ENCODE results near the gene KCNH4.

The KCNH4 gene

DNA sequence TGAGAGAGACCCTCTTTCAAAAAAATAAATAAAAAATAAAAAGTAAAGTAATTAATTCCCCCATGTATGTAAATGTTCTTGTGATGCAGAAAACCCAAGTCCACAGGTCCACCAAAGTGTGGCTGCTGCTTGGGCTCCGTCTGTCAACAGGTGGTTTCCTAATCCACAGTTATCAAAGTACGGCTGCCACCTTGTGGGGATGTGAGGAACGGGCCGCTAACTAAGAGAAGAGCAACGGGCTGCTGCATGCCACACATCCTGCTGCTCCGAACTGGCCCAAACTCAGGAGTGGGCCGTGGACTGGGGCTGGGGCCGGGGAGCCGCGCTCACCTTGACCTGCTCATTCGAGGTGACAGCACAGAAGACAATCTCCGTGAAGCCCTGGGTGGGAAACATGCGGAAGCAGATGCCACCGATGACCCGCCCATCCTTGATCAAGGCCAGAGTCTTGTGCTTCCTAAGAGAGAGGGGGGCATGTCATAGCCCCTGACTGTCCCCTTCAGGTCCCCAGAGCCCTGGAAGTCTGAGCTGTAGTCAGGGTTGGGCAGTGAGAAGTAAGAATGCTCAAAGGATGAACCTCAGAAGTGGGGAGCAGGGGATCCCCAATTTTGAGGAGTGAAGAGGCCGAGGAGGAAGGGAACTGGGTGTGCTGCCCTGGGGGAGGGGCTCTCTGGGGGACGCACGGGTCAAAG is 64.1 kb downstream of the KCNH4 start:
- peak; percentile 68 to 73 (median 69) for DNase-seq

DNA sequence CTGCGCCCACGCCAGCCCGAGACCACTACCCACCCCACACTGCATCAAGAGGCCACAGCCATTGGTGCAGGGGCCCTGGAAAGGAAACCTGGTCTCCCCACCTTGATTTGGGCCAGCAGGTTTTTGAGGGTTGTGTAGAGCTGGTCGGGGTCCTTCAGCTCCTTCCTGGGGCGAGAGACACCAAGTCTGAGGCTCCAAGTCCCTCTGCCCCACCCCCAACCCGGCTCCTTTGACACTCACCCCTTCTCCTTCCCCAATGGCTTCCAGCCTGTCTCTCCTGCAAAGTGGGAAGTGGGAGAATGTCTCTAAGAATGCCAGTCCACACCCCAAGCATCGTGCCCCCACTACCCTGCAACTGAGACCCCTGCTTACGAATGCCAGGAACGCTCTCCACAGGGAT is 66.8 kb downstream of the KCNH4 start:
- DNase-seq, result no peak

- DNase-seq, result no peak
Observed at GRCh38 chr17:42113293-42114069, 67.5 kb downstream of the KCNH4 start.

DNA sequence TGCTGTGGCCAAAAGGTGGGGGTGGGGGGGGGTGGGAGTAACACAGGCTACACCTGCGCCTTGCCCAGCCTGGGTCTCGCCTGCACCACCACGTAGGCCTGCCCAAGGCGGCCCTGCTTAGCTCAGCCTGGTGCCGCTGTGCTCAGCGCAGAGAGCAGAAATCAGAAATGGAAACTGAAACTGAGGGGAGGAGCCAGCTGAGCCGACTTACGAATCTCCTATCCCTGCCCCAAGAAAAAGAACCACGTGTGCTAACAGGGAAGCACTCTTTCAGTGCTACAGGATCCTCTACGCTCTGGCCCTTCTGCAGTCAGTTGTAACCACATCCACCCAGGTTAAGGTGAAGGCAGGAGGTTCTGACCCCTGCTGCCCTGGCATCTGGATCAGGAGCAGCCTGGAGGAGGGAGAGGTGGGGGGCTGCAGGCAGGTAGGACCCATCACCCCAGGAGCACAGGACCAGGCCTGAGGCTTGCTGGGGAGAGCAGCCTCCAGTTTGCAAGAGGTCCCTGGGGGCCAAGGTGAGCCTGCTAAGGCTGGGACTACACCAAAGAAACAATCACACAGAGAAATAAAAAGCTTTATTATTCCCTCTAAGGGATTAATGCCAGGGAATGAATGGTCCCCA is 68.3 kb downstream of the KCNH4 start, which contains the start of gene DHX58:
Gene DHX58, minus strand, starts transcription at position 163 of the 625 bp plus-strand sequence. CDS start 822 bp downstream, outside the sequence.
- peak; percentile 33 to 68 (median 60) for DNase-seq

DNA sequence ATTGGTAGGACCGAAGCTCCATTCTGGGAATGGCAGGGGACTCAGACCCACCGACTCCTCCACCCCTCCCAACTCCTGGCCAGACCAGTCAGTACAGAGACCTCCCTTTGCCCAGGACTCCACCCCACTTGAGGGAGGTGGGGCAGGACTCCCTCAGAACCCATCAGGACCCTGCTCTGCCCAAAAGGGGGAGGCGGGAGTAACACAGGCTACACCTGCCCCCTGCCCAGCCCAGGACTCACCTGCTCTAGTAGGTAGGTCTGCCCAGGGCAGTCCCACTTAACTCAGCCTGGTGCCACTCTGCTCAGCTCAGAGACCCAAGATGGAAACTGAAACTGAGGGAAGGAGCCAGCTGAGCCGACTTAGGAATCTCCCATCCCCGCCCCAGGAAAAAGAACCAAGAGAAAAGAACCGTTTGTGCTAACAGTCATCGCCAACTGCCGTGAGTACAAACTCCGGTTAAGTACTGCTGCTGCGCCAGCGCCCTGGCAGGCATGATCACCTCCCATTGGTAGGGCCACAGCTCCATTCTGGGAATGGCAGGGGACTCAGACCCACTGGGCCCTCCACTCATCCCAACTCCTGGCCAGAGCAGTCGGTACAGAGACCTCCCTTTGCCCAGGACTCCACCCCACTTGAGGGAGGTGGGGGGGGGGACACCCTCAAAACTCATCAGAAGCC is 68.9 kb downstream of the KCNH4 start:
- no peak for DNase-seq

DNA sequence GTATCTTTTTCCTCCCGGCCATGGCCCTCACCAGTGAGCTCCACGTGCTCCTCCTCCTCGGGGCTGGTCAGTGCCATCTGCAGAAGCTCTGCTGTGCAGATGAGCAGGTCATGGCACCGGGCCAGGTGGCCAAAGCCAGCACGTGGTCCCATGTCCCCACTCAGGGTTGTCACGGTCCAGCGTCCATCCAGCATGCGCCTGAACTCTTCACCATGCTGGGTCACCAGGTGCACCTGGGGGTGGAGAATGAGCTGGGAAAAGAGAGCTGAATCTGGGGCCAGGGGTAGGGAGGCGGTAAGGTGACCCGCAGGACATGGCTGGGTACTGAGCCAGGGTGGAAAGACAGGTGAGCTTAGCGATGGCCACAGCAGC is 69.7 kb downstream of the KCNH4 start:
- no peak for DNase-seq

- no peak for DNase-seq
Observed at GRCh38 chr17:42110301-42111264, 70.4 kb downstream of the KCNH4 start.

GRCh38 chr17:42109086-42109485 is 71.9 kb downstream of the KCNH4 start:
- DNase-seq, result no peak

- DNase-seq, result peak; percentile 73 to 87 (median 80)
Observed at GRCh38 chr17:42107597-42108576, 73.1 kb downstream of the KCNH4 start.

GRCh38 chr17:42107124-42107523 is 73.8 kb downstream of the KCNH4 start:
- DNase-seq, result no peak
